ENCODE measurements around the gene UBL3. TPM values are rescaled to one million over a fixed set of nuclear protein-coding genes. Genes with fewer than 3 reads are reported as not detected.

Gene UBL3
- total RNA-seq, 1 experiment from 2014 or later: 10.7 TPM

- intact Hi-C loops (cut with micrococcal nuclease): no loop called here
- Histone ChIP-seq H3K4me1 (ENCODE audit: control insufficient read depth in 1 of 2, insufficient read depth in 2 of 2, low read length in 2 of 2) (no peaks in the 10 kb centered on the region), H3K9me3 (ENCODE audit: control insufficient read depth in 1 of 2, insufficient read depth in 1 of 2, low read depth in 1 of 2, low read length in 2 of 2) (no peaks in the 10 kb centered on the region), H4K20me1 (ENCODE audit: insufficient read depth) (no peaks in the 10 kb centered on the region), H3K79me2 (ENCODE audit: insufficient read depth, low read length) (no peaks in the 10 kb centered on the region), H3K36me3 (ENCODE audit: control insufficient read depth in 1 of 2, insufficient read depth in 2 of 2, low read length in 2 of 2) (no peaks in the 10 kb centered on the region), H3K9me2 (ENCODE audit: insufficient read depth) (no peaks in the 10 kb centered on the region), H3K4me2 (ENCODE audit: low read length) (no peak overlapping the region), H3K4me3 (replicated peaks in 1 of 2; ENCODE audit: low read depth in 1 of 2, low read length in 2 of 2) (no peak overlapping the region), H3K27me3 (ENCODE audit: insufficient read depth, low read length) (no peaks in the 10 kb centered on the region), H2AFZ (ENCODE audit: low read depth, low read length, poor library complexity, severe bottlenecking) (no peak overlapping the region), H3K27ac (ENCODE audit: low read depth, low read length) (no peak overlapping the region), H3K9ac (ENCODE audit: low read length) (no peak overlapping the region)
- ATAC-seq: no peak
- no peak for DNase-seq (ENCODE audit: low read depth, low spot score)
- ChIA-PET RAD21 (ENCODE audit: low non-redundant PET in 1 of 2, low total read pairs in 2 of 2, uncharacterized antibody in 2 of 2, unreplicated experiment in 2 of 2) (no interaction called here), POLR2A (no interaction called here), CTCF (interaction anchor here (1.5 kb wide), 1 partner anchor 15 kb away, joined by 8 read pairs; no protein-coding TSS in a partner anchor)
- TF ChIP-seq, protein P1, sequence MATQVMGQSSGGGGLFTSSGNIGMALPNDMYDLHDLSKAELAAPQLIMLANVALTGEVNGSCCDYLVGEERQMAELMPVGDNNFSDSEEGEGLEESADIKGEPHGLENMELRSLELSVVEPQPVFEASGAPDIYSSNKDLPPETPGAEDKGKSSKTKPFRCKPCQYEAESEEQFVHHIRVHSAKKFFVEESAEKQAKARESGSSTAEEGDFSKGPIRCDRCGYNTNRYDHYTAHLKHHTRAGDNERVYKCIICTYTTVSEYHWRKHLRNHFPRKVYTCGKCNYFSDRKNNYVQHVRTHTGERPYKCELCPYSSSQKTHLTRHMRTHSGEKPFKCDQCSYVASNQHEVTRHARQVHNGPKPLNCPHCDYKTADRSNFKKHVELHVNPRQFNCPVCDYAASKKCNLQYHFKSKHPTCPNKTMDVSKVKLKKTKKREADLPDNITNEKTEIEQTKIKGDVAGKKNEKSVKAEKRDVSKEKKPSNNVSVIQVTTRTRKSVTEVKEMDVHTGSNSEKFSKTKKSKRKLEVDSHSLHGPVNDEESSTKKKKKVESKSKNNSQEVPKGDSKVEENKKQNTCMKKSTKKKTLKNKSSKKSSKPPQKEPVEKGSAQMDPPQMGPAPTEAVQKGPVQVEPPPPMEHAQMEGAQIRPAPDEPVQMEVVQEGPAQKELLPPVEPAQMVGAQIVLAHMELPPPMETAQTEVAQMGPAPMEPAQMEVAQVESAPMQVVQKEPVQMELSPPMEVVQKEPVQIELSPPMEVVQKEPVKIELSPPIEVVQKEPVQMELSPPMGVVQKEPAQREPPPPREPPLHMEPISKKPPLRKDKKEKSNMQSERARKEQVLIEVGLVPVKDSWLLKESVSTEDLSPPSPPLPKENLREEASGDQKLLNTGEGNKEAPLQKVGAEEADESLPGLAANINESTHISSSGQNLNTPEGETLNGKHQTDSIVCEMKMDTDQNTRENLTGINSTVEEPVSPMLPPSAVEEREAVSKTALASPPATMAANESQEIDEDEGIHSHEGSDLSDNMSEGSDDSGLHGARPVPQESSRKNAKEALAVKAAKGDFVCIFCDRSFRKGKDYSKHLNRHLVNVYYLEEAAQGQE (IDR thresholded peaks at IDR 0.05; ENCODE audit: low read depth): no peak
- TF ChIP-seq ZNF274 (IDR thresholded peaks at IDR 0.05; ENCODE audit: low read depth, low read length) (no peak), EZH2phosphoT487 (IDR thresholded peaks at IDR 0.05; ENCODE audit: borderline replicate concordance) (no peak), FOSL1 (IDR thresholded peaks at IDR 0.05; ENCODE audit: low read depth) (no peak), EZH2 (IDR thresholded peaks at IDR 0.05) (no peak), EGR1 (IDR thresholded peaks at IDR 0.05; ENCODE audit: low read depth) (no peak), RAD21 (IDR thresholded peaks at IDR 0.05; ENCODE audit: low read depth) (no peak), POLR2A (IDR thresholded peaks at IDR 0.05; ENCODE audit: borderline replicate concordance, extremely low read depth, insufficient read depth, insufficient read length) (no peak), ZFX (IDR thresholded peaks at IDR 0.05) (no peak), ELF1 (IDR thresholded peaks at IDR 0.05; ENCODE audit: borderline replicate concordance, low read depth) (no peak), JUND (IDR thresholded peaks at IDR 0.05) (no peak), POLR2AphosphoS5 (IDR thresholded peaks at IDR 0.05; ENCODE audit: low read depth, low read length) (no peak), SRF (IDR thresholded peaks at IDR 0.05; ENCODE audit: low read depth) (no peak), SIN3A (IDR thresholded peaks at IDR 0.05; ENCODE audit: low read depth) (no peak), TCF7L2 (IDR thresholded peaks at IDR 0.05; ENCODE audit: borderline replicate concordance, extremely low read depth, insufficient read depth, insufficient read length) (no peak), SP1 (IDR thresholded peaks at IDR 0.05; ENCODE audit: low read depth) (no peak), YY1 (IDR thresholded peaks at IDR 0.05; ENCODE audit: extremely low read depth, insufficient replicate concordance, low read depth, low read length) (no peak)
- TF ChIP-seq, protein P2, sequence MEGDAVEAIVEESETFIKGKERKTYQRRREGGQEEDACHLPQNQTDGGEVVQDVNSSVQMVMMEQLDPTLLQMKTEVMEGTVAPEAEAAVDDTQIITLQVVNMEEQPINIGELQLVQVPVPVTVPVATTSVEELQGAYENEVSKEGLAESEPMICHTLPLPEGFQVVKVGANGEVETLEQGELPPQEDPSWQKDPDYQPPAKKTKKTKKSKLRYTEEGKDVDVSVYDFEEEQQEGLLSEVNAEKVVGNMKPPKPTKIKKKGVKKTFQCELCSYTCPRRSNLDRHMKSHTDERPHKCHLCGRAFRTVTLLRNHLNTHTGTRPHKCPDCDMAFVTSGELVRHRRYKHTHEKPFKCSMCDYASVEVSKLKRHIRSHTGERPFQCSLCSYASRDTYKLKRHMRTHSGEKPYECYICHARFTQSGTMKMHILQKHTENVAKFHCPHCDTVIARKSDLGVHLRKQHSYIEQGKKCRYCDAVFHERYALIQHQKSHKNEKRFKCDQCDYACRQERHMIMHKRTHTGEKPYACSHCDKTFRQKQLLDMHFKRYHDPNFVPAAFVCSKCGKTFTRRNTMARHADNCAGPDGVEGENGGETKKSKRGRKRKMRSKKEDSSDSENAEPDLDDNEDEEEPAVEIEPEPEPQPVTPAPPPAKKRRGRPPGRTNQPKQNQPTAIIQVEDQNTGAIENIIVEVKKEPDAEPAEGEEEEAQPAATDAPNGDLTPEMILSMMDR (IDR thresholded peaks at IDR 0.05 in 2 of 3, conservative IDR thresholded peaks at IDR 0.05 in 1 of 3; ENCODE audit: borderline replicate concordance in 1 of 3, insufficient read depth in 1 of 3, low read depth in 2 of 3, low read length in 2 of 3): no peak
- TF ChIP-seq, protein P3, sequence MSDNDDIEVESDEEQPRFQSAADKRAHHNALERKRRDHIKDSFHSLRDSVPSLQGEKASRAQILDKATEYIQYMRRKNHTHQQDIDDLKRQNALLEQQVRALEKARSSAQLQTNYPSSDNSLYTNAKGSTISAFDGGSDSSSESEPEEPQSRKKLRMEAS (IDR thresholded peaks at IDR 0.05): no peak
- TF ChIP-seq, protein P4, sequence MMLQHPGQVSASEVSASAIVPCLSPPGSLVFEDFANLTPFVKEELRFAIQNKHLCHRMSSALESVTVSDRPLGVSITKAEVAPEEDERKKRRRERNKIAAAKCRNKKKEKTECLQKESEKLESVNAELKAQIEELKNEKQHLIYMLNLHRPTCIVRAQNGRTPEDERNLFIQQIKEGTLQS (IDR thresholded peaks at IDR 0.05): no peak
- BruUV-seq (replicated peaks): no TSS peak
Measured at GRCh38 chr13:29785978-29786377, 64.4 kb downstream of the UBL3 start.
